OCI-LY3 (cell line): ENCODE measurements around the gene MYT1.

ENCODE experiments used
- EZH2phosphoT487 ChIP-seq: fragments of 200-600 bp; shearing (Covaris generic); IDR thresholded peaks from 2 replicates; pipeline ENCODE4 v1.6.1; 2018; ENCODE audit warnings: antibody characterized with exemption, mixed run types, low read depth
- TF ChIP-seq, protein P1 (sequence below): fragments of 200-600, 300-600 bp; sonication (generic); IDR thresholded peaks from 2 replicates; pipeline ENCODE4 v1.5.1; 2014; ENCODE audit warnings: antibody characterized with exemption, low read length, low read depth

DNA sequence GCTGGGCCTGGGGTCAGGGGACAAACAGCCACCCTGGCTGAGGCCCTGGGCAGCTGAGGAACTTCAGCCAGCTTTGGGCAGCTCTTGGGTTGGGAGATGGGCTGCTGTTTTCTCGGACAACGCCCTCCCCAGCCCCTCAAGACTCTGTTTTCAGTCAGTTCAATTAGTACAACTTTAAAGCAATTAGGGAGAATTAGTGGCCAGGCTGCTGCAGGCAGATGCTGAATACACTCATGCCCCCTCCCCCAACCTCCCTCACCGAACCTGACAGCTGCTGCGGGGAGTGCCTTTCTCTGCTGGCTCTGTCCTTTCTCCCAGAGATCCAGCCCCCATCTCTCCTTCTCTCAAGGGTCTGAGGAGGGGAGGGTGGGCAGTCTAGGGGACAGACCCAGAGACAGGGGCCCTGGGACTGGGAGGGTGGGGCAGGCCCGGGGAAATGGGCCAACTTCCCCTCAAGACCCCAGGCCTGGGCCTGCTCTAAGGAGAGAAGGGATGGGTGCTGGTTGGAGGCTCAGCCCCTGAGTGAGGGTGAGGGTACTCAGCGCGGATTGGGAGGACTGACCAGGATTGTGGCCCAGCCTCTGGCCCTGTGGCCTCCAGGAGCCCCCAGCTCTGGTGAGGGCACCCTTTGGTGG is 17.8 kb upstream of the MYT1 start:
- TF ChIP-seq, protein P1, sequence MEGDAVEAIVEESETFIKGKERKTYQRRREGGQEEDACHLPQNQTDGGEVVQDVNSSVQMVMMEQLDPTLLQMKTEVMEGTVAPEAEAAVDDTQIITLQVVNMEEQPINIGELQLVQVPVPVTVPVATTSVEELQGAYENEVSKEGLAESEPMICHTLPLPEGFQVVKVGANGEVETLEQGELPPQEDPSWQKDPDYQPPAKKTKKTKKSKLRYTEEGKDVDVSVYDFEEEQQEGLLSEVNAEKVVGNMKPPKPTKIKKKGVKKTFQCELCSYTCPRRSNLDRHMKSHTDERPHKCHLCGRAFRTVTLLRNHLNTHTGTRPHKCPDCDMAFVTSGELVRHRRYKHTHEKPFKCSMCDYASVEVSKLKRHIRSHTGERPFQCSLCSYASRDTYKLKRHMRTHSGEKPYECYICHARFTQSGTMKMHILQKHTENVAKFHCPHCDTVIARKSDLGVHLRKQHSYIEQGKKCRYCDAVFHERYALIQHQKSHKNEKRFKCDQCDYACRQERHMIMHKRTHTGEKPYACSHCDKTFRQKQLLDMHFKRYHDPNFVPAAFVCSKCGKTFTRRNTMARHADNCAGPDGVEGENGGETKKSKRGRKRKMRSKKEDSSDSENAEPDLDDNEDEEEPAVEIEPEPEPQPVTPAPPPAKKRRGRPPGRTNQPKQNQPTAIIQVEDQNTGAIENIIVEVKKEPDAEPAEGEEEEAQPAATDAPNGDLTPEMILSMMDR, result no peak
- no peak for TF ChIP-seq EZH2phosphoT487
